NB4 (cell line): ENCODE data around the gene NIPAL3.
"Not testable (repeated sequence)": the region's sequence is repeated elsewhere in the genome, so short reads cannot be mapped to it uniquely, and the experiment has no call there.

Experiments
- DNase-seq: peaks from one replicate; pipeline ENCODE4 v3.0.0; 2010; ENCODE audit warnings: low read depth
- H3K4me3 ChIP-seq: one replicate; pipeline ENCODE4 v1.5.1; 2011; ENCODE audit warnings: mild to moderate bottlenecking, low read depth, low read length, moderate library complexity
- MYC ChIP-seq: IDR thresholded peaks from 2 replicates; pipeline ENCODE4 v1.6.1; 2011; ENCODE audit warnings: low read depth, low read length
- POLR2A ChIP-seq: IDR thresholded peaks from 2 replicates; pipeline ENCODE4 v1.6.1; 2011; ENCODE audit warnings: mild to moderate bottlenecking; ENCODE audit not compliant: insufficient read length; ENCODE audit errors: extremely low read depth
- TF ChIP-seq, protein P1 (sequence below): IDR thresholded peaks from one replicate; pipeline ENCODE4 v1.5.1; 2012; ENCODE audit warnings: low read depth, low read length
- TF ChIP-seq, protein P2 (sequence below): IDR thresholded peaks from 2 replicates; pipeline ENCODE4 v1.6.1; 2011; ENCODE audit warnings: low read depth, low read length

NIPAL3 gene

DNA sequence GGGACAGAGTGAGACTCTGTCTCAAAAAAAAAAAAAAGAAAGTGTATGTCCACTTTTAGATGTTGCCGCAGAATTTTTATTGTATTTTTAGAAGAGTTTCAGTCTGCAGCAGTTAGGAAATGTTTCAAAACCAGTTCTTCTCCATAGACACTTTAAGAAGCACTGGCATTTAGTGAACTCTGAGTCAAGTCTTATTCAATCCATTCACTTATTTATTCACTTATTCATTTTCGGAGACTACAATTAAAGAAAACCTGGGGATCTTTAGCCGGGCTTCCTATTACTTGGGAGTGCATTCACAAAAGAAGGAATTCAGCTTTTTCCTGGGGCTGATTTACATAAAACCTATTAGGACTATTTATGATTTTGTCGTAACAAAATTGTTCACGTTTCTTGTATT lies 99.3 kb downstream of the NIPAL3 start:
- TF ChIP-seq, protein P1, sequence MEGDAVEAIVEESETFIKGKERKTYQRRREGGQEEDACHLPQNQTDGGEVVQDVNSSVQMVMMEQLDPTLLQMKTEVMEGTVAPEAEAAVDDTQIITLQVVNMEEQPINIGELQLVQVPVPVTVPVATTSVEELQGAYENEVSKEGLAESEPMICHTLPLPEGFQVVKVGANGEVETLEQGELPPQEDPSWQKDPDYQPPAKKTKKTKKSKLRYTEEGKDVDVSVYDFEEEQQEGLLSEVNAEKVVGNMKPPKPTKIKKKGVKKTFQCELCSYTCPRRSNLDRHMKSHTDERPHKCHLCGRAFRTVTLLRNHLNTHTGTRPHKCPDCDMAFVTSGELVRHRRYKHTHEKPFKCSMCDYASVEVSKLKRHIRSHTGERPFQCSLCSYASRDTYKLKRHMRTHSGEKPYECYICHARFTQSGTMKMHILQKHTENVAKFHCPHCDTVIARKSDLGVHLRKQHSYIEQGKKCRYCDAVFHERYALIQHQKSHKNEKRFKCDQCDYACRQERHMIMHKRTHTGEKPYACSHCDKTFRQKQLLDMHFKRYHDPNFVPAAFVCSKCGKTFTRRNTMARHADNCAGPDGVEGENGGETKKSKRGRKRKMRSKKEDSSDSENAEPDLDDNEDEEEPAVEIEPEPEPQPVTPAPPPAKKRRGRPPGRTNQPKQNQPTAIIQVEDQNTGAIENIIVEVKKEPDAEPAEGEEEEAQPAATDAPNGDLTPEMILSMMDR, result no peak
- TF ChIP-seq POLR2A (no peak), MYC (no peak)
- TF ChIP-seq, protein P2, sequence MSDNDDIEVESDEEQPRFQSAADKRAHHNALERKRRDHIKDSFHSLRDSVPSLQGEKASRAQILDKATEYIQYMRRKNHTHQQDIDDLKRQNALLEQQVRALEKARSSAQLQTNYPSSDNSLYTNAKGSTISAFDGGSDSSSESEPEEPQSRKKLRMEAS, result no peak
- DNase-seq, result no peak
- no peak overlapping the region for H3K4me3 ChIP-seq

DNA sequence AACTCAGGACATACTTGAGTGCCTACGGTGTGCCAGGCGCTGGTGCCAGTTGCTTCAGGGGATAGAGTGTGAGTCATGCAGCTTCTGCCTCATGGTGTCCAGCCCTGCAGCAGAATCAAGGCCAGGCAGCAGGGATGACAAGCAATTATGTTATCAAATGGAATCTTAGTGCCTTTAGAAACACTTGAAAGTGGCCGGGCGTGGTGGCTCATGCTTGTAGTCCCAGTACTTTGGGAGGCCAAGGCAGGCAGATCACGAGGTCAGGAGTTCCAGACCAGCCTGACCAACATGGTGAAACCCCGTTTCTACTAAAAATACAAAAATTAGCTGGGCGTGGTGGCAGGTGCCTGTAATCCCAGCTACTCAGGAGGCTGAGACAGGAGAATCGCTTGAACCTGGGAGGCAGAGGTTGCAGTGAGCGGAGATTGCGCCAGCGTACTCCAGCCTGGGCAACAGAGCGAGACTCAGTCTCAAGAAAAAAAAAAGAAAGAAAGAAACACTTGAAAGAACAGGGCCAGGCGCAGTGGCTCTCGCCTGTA lies 100.1 kb downstream of the NIPAL3 start:
- not testable (repeated sequence) for DNase-seq

DNA sequence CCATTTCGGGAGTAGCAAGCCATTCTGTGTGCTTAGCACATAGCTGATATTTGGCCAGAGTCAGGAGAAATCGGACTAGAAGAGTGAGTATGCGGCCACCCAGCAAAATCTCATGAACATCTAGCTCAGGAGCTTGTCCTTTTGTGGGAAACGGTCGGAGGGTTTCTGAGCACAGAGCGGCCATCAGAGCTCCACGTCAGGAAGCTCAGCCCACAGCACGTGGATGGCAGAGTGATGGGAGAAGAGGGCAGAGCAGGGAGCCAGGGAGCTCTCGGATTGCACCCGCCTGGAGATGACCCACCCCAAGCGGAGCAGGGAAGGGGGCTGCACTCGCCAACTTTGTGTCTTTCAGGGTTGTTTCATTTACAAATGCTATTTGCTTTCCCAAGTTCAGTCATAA lies 100.9 kb downstream of the NIPAL3 start:
- TF ChIP-seq MYC (no peak), POLR2A (no peak)
- TF ChIP-seq, protein P1, result no peak
- TF ChIP-seq, protein P2, result no peak
- H3K4me3 ChIP-seq, result no peak overlapping the region
- no peak for DNase-seq

More for the DNA sequence above, 100.1 kb downstream of the NIPAL3 start:
- not testable (repeated sequence) for H3K4me3 ChIP-seq

DNA sequence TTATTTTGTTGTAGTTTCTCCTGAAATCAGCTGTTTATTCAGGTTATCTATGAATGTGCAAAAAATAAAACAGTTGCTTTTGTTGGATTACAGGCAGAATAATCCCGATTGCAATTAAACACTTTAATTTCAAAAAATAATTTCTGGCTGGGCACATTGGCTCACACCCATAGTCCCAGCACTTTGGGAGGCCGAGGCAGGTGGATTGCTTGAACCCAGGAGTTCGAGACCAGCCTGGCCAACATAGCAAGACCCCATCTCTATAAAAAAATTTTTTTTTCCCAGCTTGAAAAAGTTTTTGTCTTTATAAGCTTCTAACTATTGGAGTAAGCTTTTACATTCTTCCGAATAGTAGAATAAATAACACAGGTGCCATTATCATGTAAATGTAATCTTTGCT lies 102.3 kb downstream of the NIPAL3 start:
- TF ChIP-seq POLR2A (no peak), MYC (no peak)
- TF ChIP-seq, protein P1, result no peak
- TF ChIP-seq, protein P2, result no peak
- no peak for DNase-seq
- no peak overlapping the region for H3K4me3 ChIP-seq

DNA sequence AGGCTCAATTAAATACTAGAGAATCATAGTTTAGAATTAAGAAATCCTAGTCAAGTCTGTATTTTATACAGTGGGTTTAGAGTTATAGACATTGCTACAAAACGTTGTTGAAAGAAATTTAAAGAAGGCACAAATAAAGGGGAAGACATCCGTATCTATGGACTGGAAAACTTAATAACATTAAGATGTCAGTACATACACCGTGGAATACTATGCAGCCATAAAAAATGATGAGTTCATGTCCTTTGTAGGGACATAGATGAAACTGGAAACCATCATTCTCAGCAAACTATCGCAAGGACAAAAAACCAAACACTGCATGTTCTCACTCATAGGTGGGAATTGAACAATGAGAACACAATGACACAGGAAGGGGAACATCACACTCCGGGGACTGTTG lies 104.7 kb downstream of the NIPAL3 start:
- not testable (repeated sequence) for H3K4me3 ChIP-seq, DNase-seq
